Activated T-cell treated with anti-CD3 and anti-CD28 coated beads, Interleukin-2, amount 50 U/mL, for 24 hours (primary cell): ENCODE data around the gene IFNGR1.

Experiments
- DNase-seq: peaks from one replicate; pipeline ENCODE4 v3.0.0-alpha.2; 2020
- H3K27ac Mint-ChIP-seq: 2 replicates; pipeline ENCODE4 v1.8.0; 2020; ENCODE audit warnings: mild to moderate bottlenecking, mixed read lengths
- H3K27me3 Mint-ChIP-seq: 2 replicates; pipeline ENCODE4 v1.8.0; 2020; ENCODE audit warnings: mixed read lengths
- H3K36me3 Mint-ChIP-seq: 2 replicates; pipeline ENCODE4 v1.8.0; 2020; ENCODE audit warnings: low read depth, mixed read lengths
- H3K4me1 Mint-ChIP-seq: 2 replicates; pipeline ENCODE4 v1.8.0; 2020; ENCODE audit warnings: low read depth, mixed read lengths
- H3K4me3 Mint-ChIP-seq: 2 replicates; pipeline ENCODE4 v1.8.0; 2020; ENCODE audit warnings: mild to moderate bottlenecking, moderate library complexity, mixed read lengths
- H3K9me3 Mint-ChIP-seq: 2 replicates; pipeline ENCODE4 v1.8.0; 2020; ENCODE audit warnings: mixed read lengths

IFNGR1 gene

GRCh38 chr6:137167702-137168377, 51.3 kb downstream of the IFNGR1 start:
- peak overlapping the region; percentile 74 for H3K27ac Mint-ChIP-seq
- H3K9me3 Mint-ChIP-seq = peaks cover 17% of the 10 kb centered on the region
- DNase-seq = no peak
- H3K4me3 Mint-ChIP-seq = no peak overlapping the region
- H3K36me3 Mint-ChIP-seq = no peaks in the 10 kb centered on the region
- peaks cover 19% of the 10 kb centered on the region for H3K27me3 Mint-ChIP-seq
- H3K4me1 Mint-ChIP-seq = peaks cover 53% of the 10 kb centered on the region

GRCh38 chr6:137166247-137167098, 52.7 kb downstream of the IFNGR1 start:
- H3K4me3 Mint-ChIP-seq = no peak overlapping the region
- H3K4me1 Mint-ChIP-seq = peaks cover 45% of the 10 kb centered on the region
- peaks cover 26% of the 10 kb centered on the region for H3K27me3 Mint-ChIP-seq
- no peak for DNase-seq
- H3K27ac Mint-ChIP-seq = no peak overlapping the region
- no peaks in the 10 kb centered on the region for H3K36me3 Mint-ChIP-seq
- H3K9me3 Mint-ChIP-seq = peaks cover 17% of the 10 kb centered on the region

GRCh38 chr6:137165375-137166246, 53.6 kb downstream of the IFNGR1 start:
- Mint-ChIP-seq H3K27me3 (peaks cover 35% of the 10 kb centered on the region), H3K4me3 (no peak overlapping the region), H3K27ac (no peak overlapping the region), H3K9me3 (peaks cover 17% of the 10 kb centered on the region), H3K4me1 (peaks cover 36% of the 10 kb centered on the region), H3K36me3 (no peaks in the 10 kb centered on the region)
- DNase-seq = no peak

DNA sequence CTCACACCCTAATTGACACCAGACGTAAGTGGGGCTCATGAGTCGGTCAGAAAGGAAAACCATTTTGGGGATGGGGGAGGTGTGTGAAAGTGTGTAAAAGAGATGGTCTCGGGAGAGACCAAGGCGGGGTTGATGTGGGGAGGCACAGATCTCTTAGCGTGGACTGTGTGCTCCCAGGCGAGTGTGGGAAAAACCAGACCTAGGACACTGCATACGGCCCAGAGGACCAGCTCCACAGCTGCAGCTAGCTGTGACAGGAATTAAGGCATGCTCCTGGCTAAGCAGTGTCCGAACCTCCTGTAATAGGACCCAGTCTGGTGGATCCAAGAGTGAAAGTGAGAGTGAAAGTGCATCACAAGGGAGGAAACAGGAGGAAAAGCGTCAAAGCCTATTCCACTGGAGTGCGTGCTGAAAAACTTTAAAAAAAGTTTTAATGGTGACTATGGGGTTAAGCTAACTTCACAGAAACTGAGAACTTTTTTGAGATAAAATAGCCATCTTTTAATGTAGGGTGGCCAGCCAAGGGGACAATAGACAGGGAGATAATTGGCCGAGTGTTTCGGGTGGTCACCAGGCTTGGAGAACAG, 55.4 kb downstream of the IFNGR1 start:
- peaks cover 17% of the 10 kb centered on the region for H3K9me3 Mint-ChIP-seq
- H3K4me3 Mint-ChIP-seq = no peak overlapping the region
- H3K4me1 Mint-ChIP-seq = peaks cover 34% of the 10 kb centered on the region
- H3K36me3 Mint-ChIP-seq = no peaks in the 10 kb centered on the region
- no peak overlapping the region for H3K27ac Mint-ChIP-seq
- DNase-seq = no peak
- peaks cover 48% of the 10 kb centered on the region for H3K27me3 Mint-ChIP-seq

- Mint-ChIP-seq H3K9me3 (peaks cover 17% of the 10 kb centered on the region), H3K4me3 (no peak overlapping the region), H3K4me1 (peaks cover 26% of the 10 kb centered on the region), H3K36me3 (no peaks in the 10 kb centered on the region), H3K27ac (no peak overlapping the region), H3K27me3 (peaks cover 58% of the 10 kb centered on the region)
- DNase-seq = no peak
Observed at GRCh38 chr6:137162692-137163306, 56.4 kb downstream of the IFNGR1 start.

GRCh38 chr6:137161949-137162348, 57.2 kb downstream of the IFNGR1 start:
- no peak overlapping the region for H3K27ac Mint-ChIP-seq
- no peak overlapping the region for H3K4me3 Mint-ChIP-seq
- H3K27me3 Mint-ChIP-seq = peaks cover 58% of the 10 kb centered on the region
- H3K36me3 Mint-ChIP-seq = no peaks in the 10 kb centered on the region
- no peak for DNase-seq
- H3K9me3 Mint-ChIP-seq = peaks cover 17% of the 10 kb centered on the region
- peaks cover 19% of the 10 kb centered on the region for H3K4me1 Mint-ChIP-seq

DNA sequence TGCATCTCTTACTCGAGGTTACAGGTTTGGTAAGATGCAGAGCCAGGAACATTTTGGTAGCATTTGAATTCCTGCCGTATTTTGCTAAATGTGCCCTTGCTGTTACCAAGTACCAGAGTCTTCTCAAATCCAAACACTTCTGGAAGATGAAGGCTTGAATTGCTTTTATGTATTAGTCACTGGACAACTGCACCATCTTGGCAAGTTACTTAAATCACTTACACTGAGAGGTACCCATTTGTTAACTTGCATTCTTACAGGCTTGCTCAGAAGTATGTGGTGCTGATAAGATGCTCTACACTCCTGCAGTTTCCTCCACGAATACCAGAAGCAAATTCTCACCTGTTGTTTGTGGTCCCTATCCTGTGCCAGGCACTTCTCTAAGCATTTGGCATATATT, 58.4 kb downstream of the IFNGR1 start:
- Mint-ChIP-seq H3K36me3 (no peaks in the 10 kb centered on the region), H3K4me3 (no peak overlapping the region), H3K9me3 (peaks cover 17% of the 10 kb centered on the region), H3K27ac (no peak overlapping the region), H3K4me1 (peaks cover 23% of the 10 kb centered on the region), H3K27me3 (peaks cover 59% of the 10 kb centered on the region)
- DNase-seq = no peak

DNA sequence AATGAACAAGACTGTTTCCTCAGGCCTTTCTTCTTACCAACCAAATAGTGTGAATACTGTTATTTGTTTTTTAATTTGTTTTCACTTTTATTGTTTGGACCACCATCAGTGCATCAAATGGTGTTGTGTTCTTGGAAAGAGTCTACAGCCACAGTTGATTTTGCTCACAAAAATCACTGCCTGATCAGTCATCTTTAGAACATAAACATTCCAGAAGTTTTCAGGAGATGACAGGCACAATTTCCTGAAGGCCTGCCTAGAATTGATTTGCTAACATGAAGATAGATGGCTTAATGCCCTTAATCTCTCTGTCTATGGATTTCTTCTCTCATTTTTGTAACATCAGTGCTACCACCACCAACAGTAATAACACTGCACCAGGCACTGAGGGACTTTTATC, 59.3 kb downstream of the IFNGR1 start:
- H3K36me3 Mint-ChIP-seq = no peaks in the 10 kb centered on the region
- no peak overlapping the region for H3K4me3 Mint-ChIP-seq
- DNase-seq = no peak
- H3K4me1 Mint-ChIP-seq = peaks cover 20% of the 10 kb centered on the region
- H3K9me3 Mint-ChIP-seq = peaks cover 17% of the 10 kb centered on the region
- H3K27me3 Mint-ChIP-seq = peaks cover 59% of the 10 kb centered on the region
- no peak overlapping the region for H3K27ac Mint-ChIP-seq

DNA sequence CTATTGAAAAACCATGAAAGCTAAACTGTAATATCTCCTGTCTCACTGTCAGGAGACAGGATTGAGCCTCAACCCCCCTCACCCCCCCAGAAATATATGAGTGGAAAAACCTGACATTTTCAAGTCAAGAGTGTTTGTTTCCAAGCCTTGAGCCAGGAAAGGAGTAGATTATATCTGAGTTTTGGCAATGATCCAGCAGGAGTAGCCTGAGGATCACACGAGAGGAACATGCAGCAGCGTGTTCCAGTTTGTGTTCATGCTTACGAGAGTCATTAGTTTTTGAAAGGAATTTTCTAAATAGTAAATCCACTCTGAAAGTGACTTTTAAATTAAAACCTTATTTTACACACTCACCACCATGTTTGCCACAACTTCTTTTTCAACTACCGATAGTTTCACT, 61.6 kb downstream of the IFNGR1 start:
- H3K4me1 Mint-ChIP-seq = peaks cover 18% of the 10 kb centered on the region
- no peak overlapping the region for H3K27ac Mint-ChIP-seq
- H3K36me3 Mint-ChIP-seq = no peaks in the 10 kb centered on the region
- H3K4me3 Mint-ChIP-seq = no peak overlapping the region
- H3K9me3 Mint-ChIP-seq = no peaks in the 10 kb centered on the region
- peaks cover 48% of the 10 kb centered on the region for H3K27me3 Mint-ChIP-seq
- DNase-seq = no peak

DNA sequence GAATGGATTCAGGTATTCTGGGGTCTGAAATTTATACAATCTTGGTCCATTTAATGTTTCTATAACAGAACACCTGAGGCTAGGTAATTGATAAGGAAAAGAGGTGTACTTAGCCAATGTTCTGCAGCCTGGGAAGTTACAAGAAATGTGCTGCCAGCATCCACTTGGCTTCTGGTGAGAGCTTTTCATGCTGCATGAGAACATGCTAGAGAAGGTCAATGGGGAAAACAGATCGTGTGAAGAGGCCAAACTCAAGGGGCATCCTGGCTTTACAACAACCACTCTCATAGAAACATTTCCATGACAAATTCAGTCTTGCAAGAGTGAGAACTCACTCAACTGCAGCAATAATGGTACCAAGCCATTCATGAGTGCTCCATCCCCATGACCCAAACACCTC, 62.5 kb downstream of the IFNGR1 start:
- no peak for DNase-seq
- H3K9me3 Mint-ChIP-seq = no peaks in the 10 kb centered on the region
- H3K4me3 Mint-ChIP-seq = no peak overlapping the region
- H3K36me3 Mint-ChIP-seq = no peaks in the 10 kb centered on the region
- H3K27ac Mint-ChIP-seq = no peak overlapping the region
- H3K4me1 Mint-ChIP-seq = peaks cover 18% of the 10 kb centered on the region
- peaks cover 43% of the 10 kb centered on the region for H3K27me3 Mint-ChIP-seq

GRCh38 chr6:137155830-137156229, 63.4 kb downstream of the IFNGR1 start:
- Mint-ChIP-seq H3K4me1 (peaks cover 18% of the 10 kb centered on the region), H3K27me3 (peaks cover 40% of the 10 kb centered on the region), H3K9me3 (no peaks in the 10 kb centered on the region), H3K27ac (peak overlapping the region; percentile 73), H3K36me3 (no peaks in the 10 kb centered on the region), H3K4me3 (peak overlapping the region; percentile 24)
- DNase-seq = no peak

GRCh38 chr6:137150072-137150471, 69.1 kb downstream of the IFNGR1 start:
- Mint-ChIP-seq H3K36me3 (no peaks in the 10 kb centered on the region), H3K27ac (no peak overlapping the region), H3K4me3 (no peak overlapping the region), H3K27me3 (peaks cover 11% of the 10 kb centered on the region), H3K4me1 (peaks cover 3% of the 10 kb centered on the region), H3K9me3 (no peaks in the 10 kb centered on the region)
- no peak for DNase-seq

- Mint-ChIP-seq H3K36me3 (no peaks in the 10 kb centered on the region), H3K27me3 (peaks cover 11% of the 10 kb centered on the region), H3K4me3 (no peak overlapping the region), H3K4me1 (no peaks in the 10 kb centered on the region), H3K9me3 (no peaks in the 10 kb centered on the region), H3K27ac (no peak overlapping the region)
- no peak for DNase-seq
Observed at GRCh38 chr6:137149035-137149393, 70.2 kb downstream of the IFNGR1 start.
